GM21360 (cell line): ENCODE data around the gene HRH2.
"Not testable (repeated sequence)": the region's sequence is repeated elsewhere in the genome, so short reads cannot be mapped to it uniquely, and the experiment has no call there.

ENCODE experiments used
- ATAC-seq: cut with Tn5 transposase; IDR thresholded peaks from one replicate; pipeline ENCODE4 v1.9.1; 2021; ENCODE audit warnings: mild to moderate bottlenecking, moderate library complexity; ENCODE audit not compliant: unreplicated experiment

Gene HRH2

DNA sequence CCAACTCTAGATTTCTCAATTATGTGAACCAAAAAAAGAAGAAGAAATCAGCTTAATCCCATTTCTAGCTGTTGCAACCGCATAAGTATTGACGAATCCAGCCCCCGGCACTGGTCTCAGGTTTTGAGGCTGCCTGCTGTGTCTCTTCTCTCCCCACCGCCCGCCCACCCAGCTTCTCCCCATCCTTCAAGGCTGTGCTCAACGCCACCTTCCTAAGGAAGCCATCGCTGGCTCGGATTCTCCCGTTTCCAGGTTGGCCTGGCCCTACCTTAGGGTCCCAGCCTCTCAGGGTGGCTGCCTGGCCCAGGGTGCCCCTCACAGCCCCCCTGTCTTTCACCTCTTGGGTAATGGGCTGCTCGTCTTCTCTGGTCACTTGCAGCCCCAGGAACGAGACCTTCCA lies 77.8 kb downstream of the HRH2 start:
- no peak for ATAC-seq

- no peak for ATAC-seq
Observed at GRCh38 chr5:175736652-175737051, 78.8 kb downstream of the HRH2 start.

- no peak for ATAC-seq
Observed at GRCh38 chr5:175737481-175737880, 79.6 kb downstream of the HRH2 start.

DNA sequence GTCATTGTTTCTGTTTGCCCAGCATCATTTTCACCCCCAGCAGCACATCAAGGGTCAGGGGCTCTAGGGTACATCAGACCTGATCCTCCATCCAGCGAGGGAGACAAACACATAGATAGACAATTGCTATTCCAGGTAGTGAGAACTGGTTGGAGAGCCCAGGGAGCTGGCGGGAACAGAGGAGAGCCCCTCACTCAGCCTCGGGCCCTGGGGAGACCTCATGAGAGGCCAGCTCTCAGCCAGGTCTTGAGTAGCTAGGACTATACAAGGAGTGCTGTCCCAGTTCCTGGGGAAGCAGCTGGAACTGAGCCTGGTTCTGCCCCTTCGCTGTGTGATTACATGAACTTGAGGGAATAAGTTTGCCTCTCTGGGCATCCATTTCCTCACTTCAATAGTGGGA lies 80.3 kb downstream of the HRH2 start:
- no peak for ATAC-seq

DNA sequence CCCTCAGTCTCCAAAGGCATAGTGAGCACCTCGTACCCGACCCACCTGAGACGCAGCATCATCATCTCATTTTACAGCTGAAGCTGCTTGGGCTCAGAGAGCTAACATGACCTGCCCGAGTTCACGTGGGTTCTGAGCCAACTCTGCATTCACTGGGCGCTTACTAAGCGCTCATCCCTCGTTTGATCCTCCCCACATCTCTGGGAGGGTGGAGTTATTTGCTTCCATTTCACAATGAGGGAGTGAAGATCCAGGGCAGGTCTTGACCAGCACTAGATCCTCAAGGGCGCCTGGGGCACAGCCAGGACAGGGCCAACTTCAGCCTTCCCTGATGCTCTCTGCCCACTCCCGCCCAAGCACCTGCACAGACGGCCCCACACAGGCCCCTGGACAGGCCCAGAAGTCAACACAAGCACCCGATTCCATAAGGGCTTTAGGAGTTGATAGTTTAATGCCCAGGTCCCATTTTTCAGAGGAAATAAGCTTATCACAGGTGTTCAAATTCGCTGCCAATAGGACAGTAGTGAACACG lies 80.8 kb downstream of the HRH2 start:
- ATAC-seq, result no peak

- ATAC-seq, result no peak
Observed at GRCh38 chr5:175740014-175740413, 82.1 kb downstream of the HRH2 start.

DNA sequence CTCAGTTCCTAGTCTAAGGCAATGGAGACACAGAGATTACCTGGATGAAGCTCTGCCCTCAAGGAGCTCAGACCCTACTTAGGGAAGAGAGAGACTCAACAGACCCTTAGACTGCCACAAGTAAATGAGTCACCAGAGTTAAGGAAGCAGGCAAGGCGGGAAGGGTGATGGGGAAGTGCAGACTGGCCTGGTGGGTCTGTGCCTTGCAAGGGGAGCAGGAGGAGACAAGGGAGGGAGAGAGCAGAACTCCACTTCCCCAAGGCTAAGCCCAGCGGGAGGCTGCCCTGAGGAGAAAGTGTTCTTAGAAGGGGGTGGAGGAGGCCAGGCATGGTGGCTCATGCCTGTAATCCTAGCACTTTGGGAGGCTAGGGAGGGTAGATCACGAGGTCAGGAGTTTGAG lies 83.7 kb downstream of the HRH2 start:
- no peak for ATAC-seq

DNA sequence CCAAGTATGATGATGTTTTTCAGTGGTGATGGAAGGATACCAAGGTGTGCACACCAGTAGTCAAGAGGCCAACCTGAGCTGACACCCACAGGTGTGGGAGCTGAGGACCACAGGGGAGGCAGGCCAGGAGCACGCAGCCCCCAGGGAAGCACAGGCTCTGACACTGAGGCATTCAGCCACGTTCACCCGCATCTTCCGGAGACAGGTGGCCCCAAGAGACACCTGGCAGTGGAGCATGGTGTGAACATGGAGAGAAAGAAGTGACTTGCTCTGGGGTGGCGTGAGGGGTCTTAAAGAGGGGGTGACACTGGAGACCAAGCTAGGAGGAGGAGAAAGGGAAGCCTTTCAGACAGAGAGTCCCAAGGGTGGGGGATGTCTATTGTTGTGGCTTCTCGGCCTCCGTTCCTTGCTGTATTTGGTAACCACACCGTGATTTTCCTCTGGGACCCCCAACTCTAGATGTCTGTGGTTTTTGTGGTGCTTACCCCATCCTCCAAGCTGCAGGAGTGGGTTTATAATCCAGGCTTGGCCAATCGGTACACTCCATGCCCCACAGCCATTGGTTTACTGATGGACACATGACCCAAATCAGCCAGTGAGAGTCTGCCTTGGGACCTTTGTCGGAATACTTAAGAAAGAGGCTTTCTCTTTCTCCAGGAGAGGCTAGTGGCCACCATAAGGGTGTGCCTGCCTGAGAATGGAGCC lies 84.6 kb downstream of the HRH2 start:
- ATAC-seq, result no peak

DNA sequence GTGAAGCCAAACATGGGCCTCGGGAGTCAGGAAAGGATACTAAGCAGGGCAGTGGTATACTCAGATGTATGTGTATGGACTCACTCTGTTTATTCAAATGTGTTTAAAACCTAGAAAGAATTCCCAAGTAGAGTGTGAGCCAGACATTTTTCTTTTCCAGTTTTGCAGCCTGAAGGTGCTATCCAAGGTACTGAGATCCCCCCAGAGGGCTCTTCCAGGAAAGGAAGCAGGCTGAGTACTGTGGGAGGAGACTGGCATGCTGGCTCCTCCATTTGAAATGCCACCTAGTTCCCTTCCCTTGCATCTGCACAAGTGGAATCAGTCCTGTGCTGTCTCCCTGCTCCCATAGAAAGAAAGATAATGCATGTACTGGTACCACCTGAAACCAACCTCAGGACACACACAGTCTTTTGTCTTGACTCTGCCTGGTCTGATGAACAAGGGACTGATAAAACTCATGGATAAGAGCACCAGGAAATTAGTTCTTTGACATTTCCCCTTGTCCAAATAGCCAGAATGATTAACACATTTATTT lies 85.9 kb downstream of the HRH2 start:
- ATAC-seq, result no peak

GRCh38 chr5:175745210-175745609 lies 87.3 kb downstream of the HRH2 start:
- no peak for ATAC-seq

DNA sequence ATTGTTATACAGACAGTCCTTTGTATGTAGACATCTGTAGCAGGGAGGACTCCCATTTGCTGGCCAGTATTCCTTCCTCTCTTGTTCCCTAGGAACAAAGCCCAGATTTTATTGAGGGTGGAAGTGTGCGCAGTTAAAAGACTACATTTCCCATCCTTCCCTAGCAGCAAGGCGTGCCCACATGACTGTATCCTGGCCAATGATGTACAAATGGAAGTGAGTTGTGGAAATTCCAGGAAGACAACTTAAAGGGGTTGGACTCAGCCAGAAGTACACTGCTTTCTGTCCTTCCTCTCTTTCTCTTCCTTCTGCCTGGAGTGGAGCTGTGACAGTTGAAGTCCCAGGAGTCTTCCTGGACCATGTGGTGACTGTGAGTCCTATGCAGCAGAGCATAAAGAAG lies 89.0 kb downstream of the HRH2 start:
- ATAC-seq, result no peak

GRCh38 chr5:175747539-175748060 lies 89.7 kb downstream of the HRH2 start:
- ATAC-seq, result no peak

GRCh38 chr5:175748650-175749049 lies 90.8 kb downstream of the HRH2 start:
- no peak for ATAC-seq

- no peak for ATAC-seq
Observed at GRCh38 chr5:175749591-175749990, 91.7 kb downstream of the HRH2 start.

DNA sequence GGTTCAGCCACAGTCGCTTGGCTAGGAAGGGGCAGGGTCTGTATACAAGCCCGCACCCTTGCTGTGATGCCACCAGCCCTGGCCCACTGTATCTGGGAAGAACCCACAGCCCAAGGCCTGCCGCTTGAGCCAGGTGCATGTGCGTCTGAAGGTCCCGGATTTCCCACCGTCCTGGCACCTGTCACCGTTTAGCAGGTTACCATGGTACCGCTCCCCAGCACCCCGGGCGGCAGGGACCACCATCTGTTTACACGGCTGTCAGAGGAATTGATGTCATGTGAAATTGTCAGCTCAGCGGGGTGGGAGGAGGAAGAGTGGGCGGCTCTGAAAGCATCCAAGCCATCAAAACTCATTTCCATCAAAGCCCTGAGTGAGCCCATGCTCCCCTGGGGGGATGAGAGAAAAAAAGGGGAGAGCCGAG lies 92.7 kb downstream of the HRH2 start:
- no peak for ATAC-seq

DNA sequence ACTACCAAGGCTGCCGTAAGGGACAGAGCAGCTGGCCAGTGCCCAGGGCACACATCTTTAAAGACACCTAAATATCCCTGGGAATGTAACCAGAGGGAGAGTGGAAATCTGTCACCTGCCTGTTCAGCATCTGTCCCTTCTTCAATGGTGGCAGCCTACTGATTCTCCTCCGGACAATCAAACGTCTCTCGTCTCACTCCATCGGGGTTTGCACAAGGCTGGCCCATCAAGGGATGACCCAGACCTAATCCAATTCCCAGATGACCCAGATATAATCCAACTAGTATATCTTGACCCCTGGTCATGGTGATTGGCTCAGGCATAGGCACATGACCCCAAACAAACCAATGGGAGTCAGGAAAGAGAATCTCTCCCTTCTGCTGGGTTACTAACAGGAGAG lies 93.5 kb downstream of the HRH2 start:
- no peak for ATAC-seq

DNA sequence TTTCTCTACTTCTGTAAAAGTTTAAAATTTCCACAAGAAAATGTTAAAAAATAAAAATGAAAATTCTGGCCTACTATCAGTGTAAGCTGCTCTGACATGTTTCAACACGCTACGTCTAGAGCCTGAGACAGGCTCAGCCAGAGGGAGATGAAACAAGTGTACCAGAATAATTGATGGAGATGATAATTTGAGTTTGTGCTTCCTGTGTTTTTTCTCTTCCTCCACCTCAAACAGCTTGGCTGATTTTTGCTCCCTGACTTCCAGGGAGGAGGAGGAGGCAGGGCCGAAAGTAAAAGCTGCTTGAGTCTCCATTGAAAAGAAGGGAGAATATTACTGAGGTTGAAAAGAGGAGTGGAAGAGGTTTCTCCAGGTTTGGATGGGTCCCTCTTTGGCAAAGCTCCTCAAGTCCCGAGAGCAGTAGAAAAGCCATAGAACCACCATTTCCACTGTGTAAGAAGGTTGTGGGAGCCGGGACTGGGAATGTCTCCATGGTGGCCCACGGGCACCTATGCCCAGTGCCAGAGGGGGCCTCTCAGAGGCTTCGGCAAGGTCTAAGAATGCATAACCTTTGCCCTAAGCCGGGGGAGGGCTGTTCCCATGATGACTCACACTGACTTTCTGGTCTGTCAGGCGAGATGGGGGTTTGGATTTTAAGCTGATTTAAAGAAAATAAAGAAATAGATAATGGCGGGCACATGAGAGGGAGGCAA lies 95.1 kb downstream of the HRH2 start:
- ATAC-seq, result no peak

- ATAC-seq, result no peak
Observed at GRCh38 chr5:175753536-175754402, 95.9 kb downstream of the HRH2 start.

DNA sequence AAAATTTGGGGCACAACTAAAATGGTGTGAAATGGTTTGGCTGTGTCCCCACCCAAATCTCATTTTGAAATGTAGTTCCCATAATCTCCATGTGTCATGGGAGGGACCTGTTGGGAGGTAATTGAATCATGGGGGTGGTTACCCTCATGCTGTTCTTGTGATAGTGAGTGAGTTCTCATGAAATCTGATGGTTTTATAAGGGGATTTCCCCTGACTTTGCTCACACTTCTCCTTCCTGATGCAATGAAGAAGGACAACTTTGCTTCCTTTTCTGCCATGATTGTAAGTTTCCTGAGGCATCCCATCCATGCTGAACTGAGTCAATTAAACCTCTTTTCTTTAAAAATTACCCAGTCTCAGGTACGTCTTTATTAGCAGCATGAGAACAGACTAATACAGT lies 102.1 kb downstream of the HRH2 start:
- not testable (repeated sequence) for ATAC-seq
